HCT116 (cell line): ENCODE results near the gene MACROD1. TPM values are rescaled to one million over a fixed set of nuclear protein-coding genes. Genes with fewer than 3 reads are reported as not detected.

Experiments used
- ATAC-seq: fragments of 200-7000 bp; cut with Tn5 transposase; 2 replicates; pipeline ENCODE4 v1.9.1; 2020; ENCODE audit warnings: mild to moderate bottlenecking, moderate library complexity
- BruUV-seq: library from RNA; stranded (reverse); fragments of 400-500 nt; replicated peaks from 2 replicates; lab custom pipeline; 2021; lab: Mats Ljungman, UMichigan
- CTCF ChIA-PET: fragments of 300-600 bp; sonication (Branson Sonifier 250); formaldehyde crosslinking; loops from one replicate; lab custom pipeline; 2021; ENCODE audit warnings: antibody characterized with exemption; lab: Charles Lee
- POLR2A ChIA-PET: fragments of 300-600, 350-600 bp; sonication (Branson Sonifier 250); formaldehyde crosslinking; loops from one replicate; lab custom pipeline; 2021; ENCODE audit warnings: antibody characterized with exemption; lab: Charles Lee
- RAD21 ChIA-PET, 2 experiments: fragments of 300-600 bp; sonication (Branson Sonifier 250); formaldehyde crosslinking; loops; one replicate each; lab custom pipeline; 2023; ENCODE audit warnings: low total read pairs in 2 of 2; ENCODE audit not compliant: uncharacterized antibody in 2 of 2, unreplicated experiment in 2 of 2, low non-redundant PET in 1 of 2; lab: Charles Lee
- DNase-seq: peaks from one replicate; pipeline ENCODE4 v3.0.0-alpha.2; 2010; ENCODE audit warnings: low read depth, low spot score
- H2AFZ ChIP-seq: fragments of 200-600 bp; shearing (Covaris generic), sonication (generic); 2 replicates; pipeline ENCODE4 v1.6.1; 2017; ENCODE audit warnings: low read depth, mixed run types, mixed read lengths, antibody characterized with exemption, low read length; ENCODE audit not compliant: poor library complexity, severe bottlenecking
- H3K27ac ChIP-seq: 2 replicates; pipeline ENCODE4 v1.5.1; 2012; ENCODE audit warnings: low read depth, low read length
- H3K27me3 ChIP-seq: fragments of 200-600 bp; sonication (generic); 2 replicates; pipeline ENCODE4 v1.6.1; 2016; ENCODE audit warnings: mixed run types, low read length, mixed read lengths; ENCODE audit not compliant: insufficient read depth
- H3K36me3 ChIP-seq, 2 experiments: fragments of 200-500 bp in 1 of 2; fragments of 200-600 bp in 1 of 2; sonication (Bioruptor generic) in 1 of 2; sonication (generic) in 1 of 2; 2 replicates each; pipeline versions ENCODE4 v1.5.1 to v1.6.1; 2014 to 2016; ENCODE audit warnings: low read length in 2 of 2, inconsistent platforms in 1 of 2, mixed read lengths in 1 of 2, mixed run types in 1 of 2; ENCODE audit not compliant: insufficient read depth in 2 of 2, control insufficient read depth in 1 of 2
- H3K4me1 ChIP-seq, 2 experiments: fragments of 200-600 bp in 1 of 2; sonication (generic) in 1 of 2; 2 replicates each; pipeline versions ENCODE4 v1.5.1 to v1.6.1; 2012 to 2017; ENCODE audit warnings: low read length in 2 of 2, inconsistent platforms in 1 of 2, mild to moderate bottlenecking in 1 of 2, mixed read lengths in 1 of 2, mixed run types in 1 of 2, moderate library complexity in 1 of 2; ENCODE audit not compliant: insufficient read depth in 2 of 2, control insufficient read depth in 1 of 2
- H3K4me2 ChIP-seq: fragments of 200-600 bp; sonication (generic); 2 replicates; pipeline ENCODE4 v1.6.1; 2017; ENCODE audit warnings: mixed run types, low read length, mixed read lengths
- H3K4me3 ChIP-seq, 2 experiments: fragments of 200-600 bp in 1 of 2; sonication (generic) in 1 of 2; replicated peaks in 1 of 2; 2 replicates each; pipeline ENCODE4 v1.5.1; 2011 to 2016; ENCODE audit warnings: low read length in 2 of 2, control low read depth in 1 of 2, low read depth in 1 of 2, mild to moderate bottlenecking in 1 of 2, mixed read lengths in 1 of 2, mixed run types in 1 of 2
- H3K79me2 ChIP-seq: fragments of 200-600 bp; sonication (generic); 2 replicates; pipeline ENCODE4 v1.6.1; 2017; ENCODE audit warnings: mild to moderate bottlenecking, mixed run types, low read length, moderate library complexity, mixed read lengths; ENCODE audit not compliant: insufficient read depth
- H3K9ac ChIP-seq: fragments of 200-600 bp; sonication (generic); 2 replicates; pipeline ENCODE4 v1.6.1; 2016; ENCODE audit warnings: low read length, mixed read lengths
- H3K9me2 ChIP-seq: fragments of 200-600 bp; sonication (generic), shearing (Covaris generic); 2 replicates; pipeline ENCODE4 v1.6.1; 2017; ENCODE audit warnings: mixed run types, mild to moderate bottlenecking, moderate library complexity; ENCODE audit not compliant: insufficient read depth
- H3K9me3 ChIP-seq, 2 experiments: fragments of 200-500 bp in 1 of 2; fragments of 200-600 bp in 1 of 2; sonication (Bioruptor generic) in 1 of 2; sonication (generic) in 1 of 2; 2 replicates each; pipeline ENCODE4 v1.6.1; 2014 to 2017; ENCODE audit warnings: low read length in 2 of 2, mixed read lengths in 2 of 2, inconsistent platforms in 1 of 2, low read depth in 1 of 2, mild to moderate bottlenecking in 1 of 2, mixed run types in 1 of 2, moderate library complexity in 1 of 2; ENCODE audit not compliant: control insufficient read depth in 1 of 2, insufficient read depth in 1 of 2
- H4K20me1 ChIP-seq: fragments of 200-600 bp; sonication (generic), shearing (Covaris generic); 2 replicates; pipeline ENCODE4 v1.6.1; 2017; ENCODE audit warnings: mixed run types, mild to moderate bottlenecking, moderate library complexity; ENCODE audit not compliant: insufficient read depth
- CBX3 ChIP-seq: IDR thresholded peaks from 2 replicates; pipeline ENCODE4 v1.6.1; 2012; ENCODE audit warnings: low read depth
- CEBPB ChIP-seq: IDR thresholded peaks from 2 replicates; pipeline ENCODE4 v1.6.1; 2012; ENCODE audit warnings: low read depth
- EGR1 ChIP-seq: IDR thresholded peaks from 2 replicates; pipeline ENCODE4 v1.6.1; 2012; ENCODE audit warnings: low read depth
- EZH2phosphoT487 ChIP-seq: fragments of 200-600 bp; IDR thresholded peaks from 2 replicates; pipeline ENCODE4 v1.6.1; 2018; ENCODE audit warnings: antibody characterized with exemption, borderline replicate concordance
- FOSL1 ChIP-seq: IDR thresholded peaks from 2 replicates; pipeline ENCODE4 v1.6.1; 2012; ENCODE audit warnings: low read depth
- JUND ChIP-seq: IDR thresholded peaks from 2 replicates; pipeline ENCODE4 v1.6.1; 2012
- POLR2A ChIP-seq: IDR thresholded peaks from 2 replicates; pipeline ENCODE4 v1.7.0; 2011; ENCODE audit warnings: borderline replicate concordance; ENCODE audit not compliant: insufficient read depth, insufficient read length; ENCODE audit errors: extremely low read depth
- POLR2AphosphoS5 ChIP-seq: IDR thresholded peaks from 2 replicates; pipeline ENCODE4 v1.6.1; 2011; ENCODE audit warnings: mild to moderate bottlenecking, low read depth, low read length, moderate library complexity
- RAD21 ChIP-seq: IDR thresholded peaks from 2 replicates; pipeline ENCODE4 v1.6.1; 2012; ENCODE audit warnings: low read depth, mild to moderate bottlenecking
- SIN3A ChIP-seq: IDR thresholded peaks from 2 replicates; pipeline ENCODE4 v1.6.1; 2012; ENCODE audit warnings: low read depth
- SP1 ChIP-seq: IDR thresholded peaks from 2 replicates; pipeline ENCODE4 v1.6.1; 2012; ENCODE audit warnings: low read depth
- SRF ChIP-seq: IDR thresholded peaks from 2 replicates; pipeline ENCODE4 v1.6.1; 2012; ENCODE audit warnings: low read depth
- YY1 ChIP-seq: IDR thresholded peaks from 2 replicates; pipeline ENCODE4 v1.6.1; 2011; ENCODE audit warnings: low read length, low read depth, moderate library complexity, mild to moderate bottlenecking; ENCODE audit not compliant: insufficient replicate concordance; ENCODE audit errors: extremely low read depth
- ZFX ChIP-seq: fragments of 450-650 bp; IDR thresholded peaks from 2 replicates; pipeline ENCODE4 v1.6.1; 2017
- ZNF274 ChIP-seq: fragments of 200-500 bp; sonication (Bioruptor generic); IDR thresholded peaks from 2 replicates; pipeline ENCODE4 v1.6.1; 2014; ENCODE audit warnings: mild to moderate bottlenecking, low read depth, low read length, inconsistent platforms
- intact Hi-C: fragments of 100-400 bp; cut with micrococcal nuclease; formaldehyde crosslinking; loops from 2 replicates; pipeline ENCODE4 v1.10.0; 2022
- total RNA-seq: library from RNA; stranded (reverse); gene quantifications from one replicate; pipeline ENCODE4 v1.2.1, GENCODE V29; 2021; ENCODE audit not compliant: unreplicated experiment
- TF ChIP-seq, protein P1 (sequence below): IDR thresholded peaks from 2 replicates; pipeline ENCODE4 v1.6.1; 2011; ENCODE audit warnings: mild to moderate bottlenecking, low read length, moderate library complexity; ENCODE audit not compliant: insufficient replicate concordance; ENCODE audit errors: extremely low read depth
- TF ChIP-seq, protein P2 (sequence below): IDR thresholded peaks from 2 replicates; pipeline ENCODE4 v1.6.1; 2012
- TF ChIP-seq, protein P3 (sequence below): IDR thresholded peaks from 2 replicates; pipeline ENCODE4 v1.6.1; 2012; ENCODE audit warnings: low read depth
- TF ChIP-seq, protein P4 (sequence below): IDR thresholded peaks from 2 replicates; pipeline ENCODE4 v1.6.1; 2012
- TF ChIP-seq, protein P5 (sequence below), 3 experiments: fragments of 200-600 bp in 1 of 3; sonication (generic) in 1 of 3; IDR thresholded peaks in 2 of 3; conservative IDR thresholded peaks in 1 of 3; 2 replicates each; pipeline ENCODE4 v1.5.1; 2012 to 2017; ENCODE audit warnings: low read depth in 2 of 3, low read length in 2 of 3, antibody characterized with exemption in 1 of 3, borderline replicate concordance in 1 of 3, control low read depth in 1 of 3, mild to moderate bottlenecking in 1 of 3, mixed read lengths in 1 of 3, mixed run types in 1 of 3, moderate library complexity in 1 of 3; ENCODE audit not compliant: insufficient read depth in 1 of 3

MACROD1 gene
- total RNA-seq, 1 experiment from 2014 or later: 61.1 TPM

DNA sequence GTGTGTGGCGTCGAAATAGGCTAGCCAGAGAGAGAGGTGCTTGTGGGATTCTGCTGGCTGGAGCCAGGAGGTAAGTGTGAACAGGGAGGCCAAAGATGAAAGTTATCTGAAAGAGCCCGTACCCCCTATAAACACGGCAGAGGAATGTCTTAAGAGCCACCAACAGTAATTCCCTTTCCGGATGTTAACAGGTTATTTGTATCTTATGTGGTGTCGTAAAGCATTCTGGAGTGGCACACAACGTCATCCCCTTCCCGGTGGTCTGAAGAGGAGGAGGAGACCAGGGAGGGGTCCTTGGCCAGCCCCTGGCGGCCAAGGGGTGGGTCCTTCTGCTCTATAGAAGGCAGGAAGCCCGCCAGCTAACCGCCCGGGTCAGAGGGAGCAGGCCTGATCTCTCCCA is 39.5 kb downstream of the MACROD1 start:
- H3K4me1 ChIP-seq: no peaks in the 10 kb centered on the region; a peak in 1 of 4 replicates
- H2AFZ ChIP-seq: no peak overlapping the region
- DNase-seq (no peak), ATAC-seq (no peak)
- H3K27me3 ChIP-seq: no peaks in the 10 kb centered on the region
- intact Hi-C loops: no loop called here
- no peak overlapping the region for H3K9ac ChIP-seq
- H3K9me3 ChIP-seq: no peaks in the 10 kb centered on the region
- no peak for TF ChIP-seq SIN3A
- TF ChIP-seq EGR1: no peak
- no peak for TF ChIP-seq FOSL1
- TF ChIP-seq POLR2A: no peak
- no peak for TF ChIP-seq EZH2phosphoT487
- TF ChIP-seq SP1: no peak
- TF ChIP-seq, protein P1, sequence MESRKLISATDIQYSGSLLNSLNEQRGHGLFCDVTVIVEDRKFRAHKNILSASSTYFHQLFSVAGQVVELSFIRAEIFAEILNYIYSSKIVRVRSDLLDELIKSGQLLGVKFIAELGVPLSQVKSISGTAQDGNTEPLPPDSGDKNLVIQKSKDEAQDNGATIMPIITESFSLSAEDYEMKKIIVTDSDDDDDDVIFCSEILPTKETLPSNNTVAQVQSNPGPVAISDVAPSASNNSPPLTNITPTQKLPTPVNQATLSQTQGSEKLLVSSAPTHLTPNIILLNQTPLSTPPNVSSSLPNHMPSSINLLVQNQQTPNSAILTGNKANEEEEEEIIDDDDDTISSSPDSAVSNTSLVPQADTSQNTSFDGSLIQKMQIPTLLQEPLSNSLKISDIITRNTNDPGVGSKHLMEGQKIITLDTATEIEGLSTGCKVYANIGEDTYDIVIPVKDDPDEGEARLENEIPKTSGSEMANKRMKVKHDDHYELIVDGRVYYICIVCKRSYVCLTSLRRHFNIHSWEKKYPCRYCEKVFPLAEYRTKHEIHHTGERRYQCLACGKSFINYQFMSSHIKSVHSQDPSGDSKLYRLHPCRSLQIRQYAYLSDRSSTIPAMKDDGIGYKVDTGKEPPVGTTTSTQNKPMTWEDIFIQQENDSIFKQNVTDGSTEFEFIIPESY: no peak
- TF ChIP-seq, protein P2, sequence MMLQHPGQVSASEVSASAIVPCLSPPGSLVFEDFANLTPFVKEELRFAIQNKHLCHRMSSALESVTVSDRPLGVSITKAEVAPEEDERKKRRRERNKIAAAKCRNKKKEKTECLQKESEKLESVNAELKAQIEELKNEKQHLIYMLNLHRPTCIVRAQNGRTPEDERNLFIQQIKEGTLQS: no peak
- no peak for TF ChIP-seq CBX3
- TF ChIP-seq, protein P3, sequence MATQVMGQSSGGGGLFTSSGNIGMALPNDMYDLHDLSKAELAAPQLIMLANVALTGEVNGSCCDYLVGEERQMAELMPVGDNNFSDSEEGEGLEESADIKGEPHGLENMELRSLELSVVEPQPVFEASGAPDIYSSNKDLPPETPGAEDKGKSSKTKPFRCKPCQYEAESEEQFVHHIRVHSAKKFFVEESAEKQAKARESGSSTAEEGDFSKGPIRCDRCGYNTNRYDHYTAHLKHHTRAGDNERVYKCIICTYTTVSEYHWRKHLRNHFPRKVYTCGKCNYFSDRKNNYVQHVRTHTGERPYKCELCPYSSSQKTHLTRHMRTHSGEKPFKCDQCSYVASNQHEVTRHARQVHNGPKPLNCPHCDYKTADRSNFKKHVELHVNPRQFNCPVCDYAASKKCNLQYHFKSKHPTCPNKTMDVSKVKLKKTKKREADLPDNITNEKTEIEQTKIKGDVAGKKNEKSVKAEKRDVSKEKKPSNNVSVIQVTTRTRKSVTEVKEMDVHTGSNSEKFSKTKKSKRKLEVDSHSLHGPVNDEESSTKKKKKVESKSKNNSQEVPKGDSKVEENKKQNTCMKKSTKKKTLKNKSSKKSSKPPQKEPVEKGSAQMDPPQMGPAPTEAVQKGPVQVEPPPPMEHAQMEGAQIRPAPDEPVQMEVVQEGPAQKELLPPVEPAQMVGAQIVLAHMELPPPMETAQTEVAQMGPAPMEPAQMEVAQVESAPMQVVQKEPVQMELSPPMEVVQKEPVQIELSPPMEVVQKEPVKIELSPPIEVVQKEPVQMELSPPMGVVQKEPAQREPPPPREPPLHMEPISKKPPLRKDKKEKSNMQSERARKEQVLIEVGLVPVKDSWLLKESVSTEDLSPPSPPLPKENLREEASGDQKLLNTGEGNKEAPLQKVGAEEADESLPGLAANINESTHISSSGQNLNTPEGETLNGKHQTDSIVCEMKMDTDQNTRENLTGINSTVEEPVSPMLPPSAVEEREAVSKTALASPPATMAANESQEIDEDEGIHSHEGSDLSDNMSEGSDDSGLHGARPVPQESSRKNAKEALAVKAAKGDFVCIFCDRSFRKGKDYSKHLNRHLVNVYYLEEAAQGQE: no peak
- no peak for TF ChIP-seq YY1
- no peak for TF ChIP-seq CEBPB
- no peak for TF ChIP-seq SRF
- TF ChIP-seq, protein P4, sequence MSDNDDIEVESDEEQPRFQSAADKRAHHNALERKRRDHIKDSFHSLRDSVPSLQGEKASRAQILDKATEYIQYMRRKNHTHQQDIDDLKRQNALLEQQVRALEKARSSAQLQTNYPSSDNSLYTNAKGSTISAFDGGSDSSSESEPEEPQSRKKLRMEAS: no peak
- TF ChIP-seq, protein P5, sequence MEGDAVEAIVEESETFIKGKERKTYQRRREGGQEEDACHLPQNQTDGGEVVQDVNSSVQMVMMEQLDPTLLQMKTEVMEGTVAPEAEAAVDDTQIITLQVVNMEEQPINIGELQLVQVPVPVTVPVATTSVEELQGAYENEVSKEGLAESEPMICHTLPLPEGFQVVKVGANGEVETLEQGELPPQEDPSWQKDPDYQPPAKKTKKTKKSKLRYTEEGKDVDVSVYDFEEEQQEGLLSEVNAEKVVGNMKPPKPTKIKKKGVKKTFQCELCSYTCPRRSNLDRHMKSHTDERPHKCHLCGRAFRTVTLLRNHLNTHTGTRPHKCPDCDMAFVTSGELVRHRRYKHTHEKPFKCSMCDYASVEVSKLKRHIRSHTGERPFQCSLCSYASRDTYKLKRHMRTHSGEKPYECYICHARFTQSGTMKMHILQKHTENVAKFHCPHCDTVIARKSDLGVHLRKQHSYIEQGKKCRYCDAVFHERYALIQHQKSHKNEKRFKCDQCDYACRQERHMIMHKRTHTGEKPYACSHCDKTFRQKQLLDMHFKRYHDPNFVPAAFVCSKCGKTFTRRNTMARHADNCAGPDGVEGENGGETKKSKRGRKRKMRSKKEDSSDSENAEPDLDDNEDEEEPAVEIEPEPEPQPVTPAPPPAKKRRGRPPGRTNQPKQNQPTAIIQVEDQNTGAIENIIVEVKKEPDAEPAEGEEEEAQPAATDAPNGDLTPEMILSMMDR (IDR thresholded peaks at IDR 0.05 in 2 of 3, conservative IDR thresholded peaks at IDR 0.05 in 1 of 3; ENCODE audit: borderline replicate concordance in 1 of 3, insufficient read depth in 1 of 3, low read depth in 2 of 3, low read length in 2 of 3): no peak
- TF ChIP-seq RAD21: no peak
- no peak for TF ChIP-seq ZNF274
- no peak for TF ChIP-seq POLR2AphosphoS5
- TF ChIP-seq ZFX: no peak
- TF ChIP-seq JUND: no peak
- H3K4me2 ChIP-seq: no peak overlapping the region
- no TSS peak for BruUV-seq
- no peak overlapping the region for H3K4me3 ChIP-seq
- H3K27ac ChIP-seq: no peak overlapping the region
- ChIA-PET CTCF (no interaction called here), RAD21 (no interaction called here), POLR2A (no interaction called here)
- no peaks in the 10 kb centered on the region for H3K79me2 ChIP-seq
- no peaks in the 10 kb centered on the region for H3K9me2 ChIP-seq
- no peaks in the 10 kb centered on the region for H3K36me3 ChIP-seq
- H4K20me1 ChIP-seq: no peaks in the 10 kb centered on the region
